Colonic mucosa (tissue), 4 donors: ENCODE measurements around the gene AP1B1. TPM values are rescaled to one million over a fixed set of nuclear protein-coding genes. Genes with fewer than 3 reads are reported as not detected.

Source experiments
- DNase-seq: peaks from one replicate; pipeline ENCODE4 v3.0.0-alpha.2; 2020
- H3K27ac ChIP-seq: fragments of 200-600 bp; one replicate; pipeline ENCODE4 v1.8.0; 2021
- H3K27me3 ChIP-seq: fragments of 200-600 bp; one replicate; pipeline ENCODE4 v1.8.0; 2021
- H3K36me3 ChIP-seq: fragments of 200-600 bp; one replicate; pipeline ENCODE4 v1.8.0; 2021
- H3K4me1 ChIP-seq: fragments of 200-600 bp; one replicate; pipeline ENCODE4 v1.8.0; 2021; ENCODE audit warnings: mild to moderate bottlenecking
- H3K4me3 ChIP-seq: fragments of 200-600 bp; one replicate; pipeline ENCODE4 v1.8.0; 2021
- H3K9ac ChIP-seq, 2 donors: one replicate each; pipeline ENCODE4 v1.7.0; 2013; ENCODE audit warnings: control low read depth in 2 of 2, low read depth in 2 of 2, low read length in 2 of 2
- H3K9me3 ChIP-seq: fragments of 200-600 bp; one replicate; pipeline ENCODE4 v1.8.0; 2021
- CTCF ChIP-seq: fragments of 200-600 bp; IDR thresholded peaks from one replicate; pipeline ENCODE4 v1.8.0; 2022; ENCODE audit warnings: antibody characterized with exemption, mild to moderate bottlenecking
- intact Hi-C: fragments of 100-400 bp; cut with DNase I; formaldehyde crosslinking; loops from one replicate; pipeline ENCODE4 v1.14.1; 2022
- microRNA-seq: library from miRNA; unstranded; fragments of <30 nt; microRNA quantifications from one replicate; pipeline ENCODE4, GENCODE V29; 2019
- total RNA-seq, 2 donors: library from RNA; stranded (reverse); fragmentation: NEBNext Ultra II Directional in 1 of 2; extraction: Animal tissue kit (Norgen Biotek cat#: 25700) in 1 of 2; gene quantifications; one replicate each; pipeline ENCODE4 v1.2.1, GENCODE V29; 2021
- donor health status: healthy.
- donor health status: DM: no; HTN: no; CAD: no.
- donor health status: DM: no; HTN: no; CAD: no.

AP1B1 gene
- total RNA-seq, 2 donors from 2014 or later, result 90.4 to 120 TPM

GRCh38 chr22:29291215-29291614, 97.2 kb downstream of the AP1B1 start:
- H3K27ac ChIP-seq, result no peak overlapping the region
- TF ChIP-seq CTCF, result no peak

GRCh38 chr22:29290061-29290460, 98.3 kb downstream of the AP1B1 start:
- no peaks in the 10 kb centered on the region for H3K27me3 ChIP-seq
- intact Hi-C loops, result no loop called here
- no peak overlapping the region for H3K27ac ChIP-seq
- H3K4me3 ChIP-seq, result no peak overlapping the region
- no peaks in the 10 kb centered on the region for H3K4me1 ChIP-seq
- TF ChIP-seq CTCF, result no peak
- no peak overlapping the region for H3K9ac ChIP-seq
- no peaks in the 10 kb centered on the region for H3K9me3 ChIP-seq
- H3K36me3 ChIP-seq, result peaks cover 40% of the 10 kb centered on the region
- no peak for DNase-seq

More at GRCh38 chr22:29291215-29291614, 97.2 kb downstream of the AP1B1 start:
- no peak for DNase-seq
- Histone ChIP-seq H3K9ac (no peak overlapping the region), H3K9me3 (no peaks in the 10 kb centered on the region), H3K4me1 (no peaks in the 10 kb centered on the region), H3K36me3 (peaks cover 51% of the 10 kb centered on the region), H3K4me3 (no peak overlapping the region), H3K27me3 (no peaks in the 10 kb centered on the region)
- intact Hi-C loops, result no loop called here

- TF ChIP-seq CTCF, result no peak
- Histone ChIP-seq H3K27me3 (no peaks in the 10 kb centered on the region), H3K9me3 (no peaks in the 10 kb centered on the region), H3K9ac (no peak overlapping the region), H3K4me1 (no peaks in the 10 kb centered on the region), H3K27ac (no peak overlapping the region), H3K4me3 (no peak overlapping the region), H3K36me3 (peaks cover 40% of the 10 kb centered on the region)
- intact Hi-C loops, result no loop called here
- no peak for DNase-seq
These were observed 99.5 kb downstream of the AP1B1 start for GRCh38 chr22:29288837-29289236.

- Histone ChIP-seq H3K36me3 (peaks cover 38% of the 10 kb centered on the region), H3K27ac (no peak overlapping the region), H3K4me3 (no peak overlapping the region), H3K4me1 (no peaks in the 10 kb centered on the region), H3K9me3 (no peaks in the 10 kb centered on the region), H3K27me3 (no peaks in the 10 kb centered on the region), H3K9ac (no peak overlapping the region)
- DNase-seq, result no peak
- intact Hi-C loops, result no loop called here
- TF ChIP-seq CTCF, result no peak
These were observed 104.2 kb downstream of the AP1B1 start for GRCh38 chr22:29284196-29284595.

- Histone ChIP-seq H3K27me3 (no peaks in the 10 kb centered on the region), H3K9me3 (no peaks in the 10 kb centered on the region), H3K9ac (no peak overlapping the region), H3K4me3 (no peak overlapping the region), H3K4me1 (peaks cover 9% of the 10 kb centered on the region), H3K27ac (no peak overlapping the region), H3K36me3 (peaks cover 3% of the 10 kb centered on the region)
- DNase-seq, result no peak
- no peak for TF ChIP-seq CTCF
- intact Hi-C loops, result no loop called here
These were observed 110.4 kb downstream of the AP1B1 start for GRCh38 chr22:29277927-29278326.

Small RNA genes lying within 50 kb of the gene (microRNA-seq; reads per million reads assigned to microRNA genes)
- gene MIR3653, result 9.9 reads per million, percentile 15 among the genes with 10 or more reads in this experiment

Other genes with a start within 250 kb of the AP1B1 start
- 1 to 10 TPM; 4.4 TPM for gene EMID1, start 182.7 kb downstream of the AP1B1 start, total RNA-seq
- gene RHBDD3, start 120.6 kb downstream of the AP1B1 start, total RNA-seq, result 10 to 100 TPM; 15.4 to 32.0 TPM
- gene EWSR1, start 120.3 kb downstream of the AP1B1 start, total RNA-seq, result 100 to 1,000 TPM; 145 to 236 TPM
- gene GAS2L1, start 81.9 kb downstream of the AP1B1 start, total RNA-seq, result 10 to 100 TPM; 16.6 to 41.1 TPM
- 1 to 10 TPM in 1 of 2 donors, under 1 TPM in 1; 0.42 to 1.3 TPM for gene RASL10A, start 72.9 kb downstream of the AP1B1 start, total RNA-seq
- gene RFPL1, start 50.0 kb upstream of the AP1B1 start, total RNA-seq, result not detected
- under 1 TPM; 0.42 TPM for gene NEFH, start 91.6 kb upstream of the AP1B1 start, total RNA-seq
- 10 to 100 TPM; 19.9 to 33.5 TPM for gene THOC5, start 165.2 kb upstream of the AP1B1 start, total RNA-seq
- 10 to 100 TPM; 65.1 to 72.7 TPM for gene NIPSNAP1, start 192.5 kb upstream of the AP1B1 start, total RNA-seq
- gene NF2, start 215.1 kb upstream of the AP1B1 start, total RNA-seq, result 10 to 100 TPM; 33.5 to 51.0 TPM